Activated CD4-positive, alpha-beta T cell treated with anti-CD3 and anti-CD28 coated beads, Interleukin-2, amount 10 ng/mL, durations not matched to agents 24 days and 14 days (primary cell): ENCODE results near the gene ANTXR1. TPM values are rescaled to one million over a fixed set of nuclear protein-coding genes. Genes with fewer than 3 reads are reported as not detected.

Experiments used
- DNase-seq: peaks from one replicate; pipeline ENCODE4 v3.0.0; 2022
- H3K27ac Mint-ChIP-seq: one replicate; pipeline ENCODE4 v1.8.0; 2022; ENCODE audit warnings: mild to moderate bottlenecking, mixed read lengths
- H3K27me3 Mint-ChIP-seq: one replicate; pipeline ENCODE4 v1.8.0; 2022; ENCODE audit warnings: mixed read lengths
- H3K36me3 Mint-ChIP-seq: one replicate; pipeline ENCODE4 v1.8.0; 2022; ENCODE audit warnings: low read depth, mild to moderate bottlenecking, mixed read lengths
- H3K4me1 Mint-ChIP-seq: one replicate; pipeline ENCODE4 v1.8.0; 2021; ENCODE audit warnings: mixed read lengths
- H3K4me3 Mint-ChIP-seq: one replicate; pipeline ENCODE4 v1.8.0; 2022; ENCODE audit warnings: mild to moderate bottlenecking, moderate library complexity, mixed read lengths
- H3K9me3 Mint-ChIP-seq: one replicate; pipeline ENCODE4 v1.8.0; 2021; ENCODE audit warnings: mixed read lengths
- intact Hi-C: fragments of 100-400 bp; cut with micrococcal nuclease; formaldehyde crosslinking; loops from one replicate; pipeline ENCODE4 v1.15.1; 2023
- total RNA-seq: library from RNA; stranded (reverse); gene quantifications from 2 replicates; pipeline ENCODE4 v1.2.3, GENCODE V29; 2022

ANTXR1 gene
- total RNA-seq, 1 donor from 2014 or later = not detected

DNA sequence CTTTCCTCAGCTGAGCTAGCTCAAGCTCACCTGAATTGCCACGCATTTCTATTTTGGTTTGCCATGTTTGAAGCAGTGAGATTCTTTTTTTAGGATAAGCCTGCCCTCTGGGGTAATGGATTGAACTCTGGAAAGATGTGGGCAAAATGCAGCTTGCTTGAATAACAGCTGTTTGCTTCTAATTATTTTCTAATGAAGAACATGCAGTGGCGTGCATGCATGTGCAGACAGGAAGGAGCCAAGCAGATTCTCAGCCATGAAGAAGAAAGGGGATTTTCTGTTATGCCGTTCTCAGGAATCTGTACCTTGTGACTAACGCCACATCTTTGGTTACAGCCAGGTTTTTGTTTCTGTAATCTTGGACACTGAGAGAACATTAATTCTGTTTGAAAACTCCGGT lies 171.2 kb downstream of the ANTXR1 start:
- Mint-ChIP-seq H3K27ac (no peak overlapping the region), H3K9me3 (no peaks in the 10 kb centered on the region), H3K36me3 (no peaks in the 10 kb centered on the region), H3K27me3 (peaks cover 24% of the 10 kb centered on the region), H3K4me3 (no peak overlapping the region), H3K4me1 (no peaks in the 10 kb centered on the region)
- intact Hi-C loops = no loop called here
- no peak for DNase-seq

DNA sequence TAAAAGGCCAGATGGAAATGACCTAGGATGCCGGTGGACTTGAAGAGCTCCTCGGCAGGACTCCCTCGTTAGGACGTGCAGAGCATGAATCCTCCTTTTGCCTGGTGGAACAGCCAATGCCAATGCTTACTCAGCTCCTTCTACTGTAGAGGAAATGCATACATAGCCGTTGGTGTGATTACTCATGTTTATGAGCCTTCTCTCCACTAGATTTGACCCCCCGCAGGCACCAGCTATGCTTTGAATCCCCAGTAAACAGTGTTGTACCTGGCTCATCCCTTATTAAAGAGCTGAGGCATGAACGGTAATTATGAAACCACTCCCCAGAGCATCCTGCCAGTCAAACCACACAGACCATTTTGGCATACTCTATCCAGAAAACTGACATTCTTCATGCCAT lies 172.8 kb downstream of the ANTXR1 start:
- H3K36me3 Mint-ChIP-seq = no peaks in the 10 kb centered on the region
- peaks cover 27% of the 10 kb centered on the region for H3K27me3 Mint-ChIP-seq
- H3K27ac Mint-ChIP-seq = no peak overlapping the region
- intact Hi-C loops = no loop called here
- no peak for DNase-seq
- no peaks in the 10 kb centered on the region for H3K4me1 Mint-ChIP-seq
- no peaks in the 10 kb centered on the region for H3K9me3 Mint-ChIP-seq
- no peak overlapping the region for H3K4me3 Mint-ChIP-seq

DNA sequence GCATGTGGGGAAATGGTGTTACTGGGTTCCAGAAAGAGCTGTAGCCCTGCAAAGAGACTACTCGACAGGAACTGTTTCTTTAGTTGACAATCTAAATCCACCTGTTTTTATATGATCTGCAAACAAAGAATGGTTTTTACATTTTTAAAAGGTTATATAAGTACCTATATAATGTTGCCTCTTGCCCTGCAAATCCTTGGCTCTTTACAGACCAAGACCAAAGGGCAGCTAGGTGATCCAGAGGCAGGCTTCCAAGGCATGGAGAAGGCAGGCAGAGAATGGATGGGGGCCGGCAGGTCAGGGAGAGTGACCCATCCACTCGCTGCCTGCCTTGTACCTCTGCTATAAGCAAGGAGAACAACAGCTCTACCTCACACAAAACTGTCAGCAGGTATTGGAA lies 173.6 kb downstream of the ANTXR1 start:
- Mint-ChIP-seq H3K4me3 (no peak overlapping the region), H3K27ac (no peak overlapping the region), H3K9me3 (no peaks in the 10 kb centered on the region), H3K4me1 (no peaks in the 10 kb centered on the region), H3K36me3 (no peaks in the 10 kb centered on the region), H3K27me3 (peaks cover 26% of the 10 kb centered on the region)
- intact Hi-C loops = no loop called here
- DNase-seq = no peak

- no peaks in the 10 kb centered on the region for H3K4me1 Mint-ChIP-seq
- DNase-seq = no peak
- no peak overlapping the region for H3K4me3 Mint-ChIP-seq
- intact Hi-C loops = no loop called here
- no peak overlapping the region for H3K27ac Mint-ChIP-seq
- peaks cover 27% of the 10 kb centered on the region for H3K27me3 Mint-ChIP-seq
- H3K36me3 Mint-ChIP-seq = no peaks in the 10 kb centered on the region
- no peaks in the 10 kb centered on the region for H3K9me3 Mint-ChIP-seq
These were observed 175.4 kb downstream of the ANTXR1 start for GRCh38 chr2:69188182-69188900.

DNA sequence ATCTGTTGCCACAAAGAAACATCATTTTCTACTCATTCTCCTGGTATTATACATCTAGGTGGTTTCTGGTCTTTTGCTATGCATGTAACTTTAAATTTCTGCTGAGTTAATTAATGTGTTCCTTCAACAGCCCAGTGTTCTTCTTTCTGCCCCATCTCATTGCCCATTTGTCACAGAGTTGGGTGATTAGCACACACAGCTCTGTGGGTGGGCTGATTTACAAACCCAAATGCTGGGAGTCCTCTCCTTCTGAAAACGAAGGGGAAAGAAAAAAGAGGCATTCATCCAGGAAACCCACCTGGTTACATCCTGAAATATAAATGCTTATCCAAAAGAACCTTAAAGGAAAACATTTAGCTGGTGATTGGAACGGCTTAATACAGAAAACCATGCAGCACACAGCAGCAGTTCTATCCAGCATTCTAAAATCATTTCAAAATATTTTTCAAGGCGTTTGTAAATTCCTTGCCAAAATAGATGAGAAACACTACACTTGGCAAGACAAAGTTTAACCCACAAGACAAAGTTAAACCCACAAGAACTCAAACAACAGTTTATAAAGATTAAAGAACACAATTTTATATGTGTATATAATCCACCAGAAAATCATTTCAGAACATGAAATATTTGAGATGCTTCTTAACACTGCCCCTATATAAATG lies 177.9 kb downstream of the ANTXR1 start:
- no peaks in the 10 kb centered on the region for H3K36me3 Mint-ChIP-seq
- H3K27me3 Mint-ChIP-seq = peaks cover 27% of the 10 kb centered on the region
- intact Hi-C loops = no loop called here
- H3K27ac Mint-ChIP-seq = no peak overlapping the region
- DNase-seq = no peak
- H3K9me3 Mint-ChIP-seq = no peaks in the 10 kb centered on the region
- H3K4me3 Mint-ChIP-seq = no peak overlapping the region
- H3K4me1 Mint-ChIP-seq = no peaks in the 10 kb centered on the region

- Mint-ChIP-seq H3K36me3 (no peaks in the 10 kb centered on the region), H3K9me3 (no peaks in the 10 kb centered on the region), H3K27me3 (peaks cover 28% of the 10 kb centered on the region), H3K4me1 (no peaks in the 10 kb centered on the region), H3K27ac (no peak overlapping the region), H3K4me3 (no peak overlapping the region)
- DNase-seq = no peak
- intact Hi-C loops = no loop called here
These were observed 178.7 kb downstream of the ANTXR1 start for GRCh38 chr2:69191634-69192033.

DNA sequence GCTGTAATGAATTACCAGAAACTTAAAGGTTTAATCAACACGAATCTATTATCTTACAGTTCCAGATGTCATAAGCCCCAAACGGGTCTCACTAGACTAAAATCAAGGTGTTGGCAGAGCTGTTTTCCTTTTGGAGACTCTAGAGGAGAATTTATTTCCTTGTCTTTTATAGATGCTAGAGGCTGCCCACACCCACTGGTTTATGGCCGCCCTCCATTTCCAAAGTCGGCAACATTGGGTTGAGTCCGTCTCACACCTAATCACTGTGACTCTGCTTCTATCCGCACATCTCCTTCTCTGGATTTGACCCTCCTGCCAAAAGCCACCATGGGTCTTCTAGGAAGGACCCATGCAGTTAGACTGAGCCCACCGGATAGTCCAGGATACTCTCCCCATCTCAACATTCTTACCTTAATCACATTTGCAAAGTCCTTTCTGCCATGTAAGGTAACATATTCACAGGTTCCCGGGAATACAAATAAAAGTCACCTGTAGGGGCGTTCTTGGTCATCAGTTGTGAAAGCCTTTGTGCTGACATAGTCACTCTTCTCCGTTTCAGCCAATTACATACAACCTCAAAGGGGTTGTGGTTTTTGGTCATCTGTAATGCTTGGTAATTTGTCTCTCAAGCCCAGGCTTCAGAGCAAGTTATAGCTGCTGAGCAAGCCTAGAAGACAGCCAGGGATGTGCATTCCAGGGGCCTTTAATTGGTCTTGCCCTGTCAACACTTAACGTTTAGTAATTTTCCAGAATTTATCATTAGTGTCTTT lies 179.4 kb downstream of the ANTXR1 start:
- Mint-ChIP-seq H3K4me1 (no peaks in the 10 kb centered on the region), H3K9me3 (no peaks in the 10 kb centered on the region), H3K27ac (no peak overlapping the region), H3K4me3 (no peak overlapping the region), H3K27me3 (peaks cover 29% of the 10 kb centered on the region), H3K36me3 (no peaks in the 10 kb centered on the region)
- DNase-seq = no peak
- intact Hi-C loops = no loop called here

GRCh38 chr2:69195706-69196105 lies 182.7 kb downstream of the ANTXR1 start:
- H3K9me3 Mint-ChIP-seq = no peaks in the 10 kb centered on the region
- H3K4me3 Mint-ChIP-seq = no peak overlapping the region
- no peak overlapping the region for H3K27ac Mint-ChIP-seq
- H3K36me3 Mint-ChIP-seq = no peaks in the 10 kb centered on the region
- intact Hi-C loops = no loop called here
- no peak for DNase-seq
- peaks cover 10% of the 10 kb centered on the region for H3K27me3 Mint-ChIP-seq
- H3K4me1 Mint-ChIP-seq = no peaks in the 10 kb centered on the region

DNA sequence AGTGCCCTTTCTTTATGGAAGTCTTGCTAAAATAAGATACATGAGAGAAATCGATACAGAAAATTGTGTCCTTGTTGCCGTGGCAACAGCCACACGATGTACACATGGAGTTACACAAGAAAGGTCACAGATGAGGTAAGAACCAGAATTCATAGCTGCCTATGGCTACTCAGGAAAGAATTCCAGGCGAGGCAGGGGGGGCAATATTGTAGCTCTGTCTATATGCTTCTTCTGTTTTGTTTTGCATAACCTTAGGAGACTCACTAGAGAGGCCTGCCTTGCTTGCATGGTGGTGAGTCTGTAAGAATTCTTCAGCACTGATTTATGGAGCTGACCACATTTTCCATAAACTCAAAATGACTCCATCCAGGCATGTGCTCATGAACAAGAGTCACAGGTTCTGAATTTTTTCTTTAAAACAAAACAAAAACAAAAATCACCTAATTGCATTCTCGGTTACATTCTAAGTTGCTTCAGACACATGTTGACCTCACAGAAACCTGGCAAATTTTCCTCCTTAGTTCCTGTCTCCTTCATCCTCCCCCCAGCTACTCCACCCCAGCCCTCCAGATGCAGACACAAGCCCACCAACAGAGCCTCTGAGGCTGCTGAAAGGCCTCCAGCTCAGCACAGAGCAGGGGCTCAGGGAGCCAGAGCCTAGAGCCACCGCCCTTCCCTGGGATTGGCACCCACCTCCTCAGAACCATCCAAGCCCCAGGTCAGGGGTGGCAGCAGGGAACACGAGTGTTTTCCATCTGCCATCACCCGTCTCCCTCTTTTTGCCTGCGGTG lies 183.5 kb downstream of the ANTXR1 start:
- Mint-ChIP-seq H3K4me1 (no peaks in the 10 kb centered on the region), H3K27ac (no peak overlapping the region), H3K9me3 (no peaks in the 10 kb centered on the region), H3K27me3 (peaks cover 6% of the 10 kb centered on the region), H3K4me3 (no peak overlapping the region), H3K36me3 (no peaks in the 10 kb centered on the region)
- no peak for DNase-seq
- intact Hi-C loops = no loop called here

DNA sequence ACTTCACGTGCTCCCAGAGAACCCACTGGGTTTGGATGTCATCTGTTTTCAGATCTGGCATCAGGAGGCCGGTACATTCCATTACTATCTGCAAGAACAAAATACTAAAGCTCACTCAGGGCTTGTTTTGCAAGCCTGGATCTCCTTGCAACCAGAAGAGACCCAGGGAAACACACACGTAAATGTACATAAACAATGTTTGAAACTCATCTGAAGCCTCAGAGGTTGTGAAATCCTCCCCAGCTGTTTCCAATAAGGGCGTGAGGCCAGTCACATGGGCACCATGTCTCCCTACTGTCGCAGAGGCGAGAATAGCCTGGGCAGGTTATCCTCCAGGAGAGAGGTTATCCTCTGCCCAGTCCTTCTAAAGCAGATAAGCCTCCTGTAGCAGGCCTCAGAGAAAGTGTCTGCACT lies 187.1 kb downstream of the ANTXR1 start:
- intact Hi-C loops = no loop called here
- no peak for DNase-seq
- no peak overlapping the region for H3K4me3 Mint-ChIP-seq
- H3K36me3 Mint-ChIP-seq = no peaks in the 10 kb centered on the region
- no peaks in the 10 kb centered on the region for H3K4me1 Mint-ChIP-seq
- H3K27me3 Mint-ChIP-seq = peaks cover 6% of the 10 kb centered on the region
- H3K9me3 Mint-ChIP-seq = no peaks in the 10 kb centered on the region
- no peak overlapping the region for H3K27ac Mint-ChIP-seq

DNA sequence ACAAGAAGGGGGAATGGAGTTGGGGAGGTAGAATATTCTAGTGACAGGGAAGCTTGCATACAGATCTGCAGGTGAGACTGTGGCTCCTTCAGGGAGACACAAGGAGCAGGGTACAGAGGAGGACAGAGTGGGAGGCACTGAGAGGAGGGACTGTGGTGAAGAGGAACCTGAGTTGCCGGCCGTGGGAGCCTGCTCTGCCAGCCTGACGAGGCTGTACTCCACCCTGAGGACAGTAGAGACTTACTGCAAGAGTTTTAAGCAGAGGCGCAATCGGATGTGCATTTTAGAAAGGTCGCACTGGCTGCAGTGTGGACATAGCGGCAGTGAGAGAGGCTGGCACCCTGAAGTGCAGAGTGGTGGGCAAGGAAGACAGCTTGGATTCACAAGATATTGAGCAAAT lies 188.3 kb downstream of the ANTXR1 start:
- Mint-ChIP-seq H3K9me3 (no peaks in the 10 kb centered on the region), H3K27ac (no peak overlapping the region), H3K36me3 (no peaks in the 10 kb centered on the region), H3K4me3 (no peak overlapping the region), H3K27me3 (peaks cover 6% of the 10 kb centered on the region), H3K4me1 (no peaks in the 10 kb centered on the region)
- intact Hi-C loops = no loop called here
- no peak for DNase-seq

GRCh38 chr2:69202327-69202726 lies 189.3 kb downstream of the ANTXR1 start:
- Mint-ChIP-seq H3K36me3 (no peaks in the 10 kb centered on the region), H3K27ac (no peak overlapping the region), H3K4me3 (no peak overlapping the region), H3K4me1 (no peaks in the 10 kb centered on the region), H3K27me3 (peaks cover 7% of the 10 kb centered on the region), H3K9me3 (no peaks in the 10 kb centered on the region)
- DNase-seq = no peak
- intact Hi-C loops = no loop called here

- no peak for DNase-seq
- intact Hi-C loops = no loop called here
- Mint-ChIP-seq H3K4me3 (no peak overlapping the region), H3K36me3 (no peaks in the 10 kb centered on the region), H3K9me3 (no peaks in the 10 kb centered on the region), H3K27me3 (peaks cover 7% of the 10 kb centered on the region), H3K27ac (no peak overlapping the region), H3K4me1 (no peaks in the 10 kb centered on the region)
These were observed 190.4 kb downstream of the ANTXR1 start for GRCh38 chr2:69203166-69203985.
